HepG2 (cell line): ENCODE results near the gene INO80B. TPM values are rescaled to one million over a fixed set of nuclear protein-coding genes. Genes with fewer than 3 reads are reported as not detected.

Experiments used
- ATAC-seq: fragments of 200-7000 bp; cut with Tn5 transposase; 3 replicates; pipeline ENCODE4 v1.9.1; 2020; ENCODE audit warnings: mild to moderate bottlenecking, moderate library complexity
- BruUV-seq: library from RNA; stranded (reverse); fragments of 400-500 nt; replicated peaks from 2 replicates; lab custom pipeline; 2021; lab: Mats Ljungman, UMichigan
- CTCF ChIA-PET: fragments of 300-600 bp; formaldehyde crosslinking; extraction: SDS; loops from one replicate; lab custom pipeline; 2021; ENCODE audit warnings: low total read pairs, inconsistent platforms, low intra/inter-chr PET ratio; lab: Yijun Ruan, JAX
- POLR2A ChIA-PET: fragments of 350-600 bp; sonication (Branson Sonifier 250); formaldehyde crosslinking; loops from one replicate; lab custom pipeline; 2020; ENCODE audit warnings: antibody characterized with exemption, inconsistent platforms; lab: Yijun Ruan, JAX
- DNase-seq: peaks from one replicate; pipeline ENCODE4 v3.0.0-alpha.2; 2015; ENCODE audit warnings: low spot score
- FAIRE-seq: peaks from 3 replicates; lab custom pipeline; 2011; peaks lifted over from hg19 to GRCh38; lab: Jason Lieb, UNC
- H2AFZ ChIP-seq: one replicate; pipeline ENCODE4 v1.6.1; 2011; ENCODE audit warnings: low read length, inconsistent platforms
- H3K27ac ChIP-seq: fragments of 300-600 bp; 3 replicates; pipeline ENCODE4 v1.8.0; 2011; ENCODE audit warnings: mixed run types, mild to moderate bottlenecking, mixed read lengths, low read length, inconsistent platforms; ENCODE audit not compliant: insufficient read depth; ENCODE audit errors: extremely low read length
- H3K27me3 ChIP-seq, 2 experiments: fragments of 200-600 bp in 1 of 2; 2 replicates in 1 of 2; 3 replicates in 1 of 2; pipeline versions ENCODE4 v1.6.0 to v1.8.0; 2011; ENCODE audit warnings: low read length in 2 of 2, mild to moderate bottlenecking in 2 of 2, moderate library complexity in 2 of 2, inconsistent platforms in 1 of 2; ENCODE audit not compliant: insufficient read depth in 2 of 2, control insufficient read depth in 1 of 2
- H3K36me3 ChIP-seq, 2 experiments: fragments of 200-600 bp in 1 of 2; replicated peaks in 1 of 2; 2 replicates in 1 of 2; 3 replicates in 1 of 2; pipeline versions ENCODE4 v1.5.1 to v1.8.0; 2011; ENCODE audit warnings: low read length in 2 of 2, inconsistent platforms in 1 of 2; ENCODE audit not compliant: insufficient read depth in 2 of 2, control insufficient read depth in 1 of 2
- H3K4me1 ChIP-seq: 2 replicates; pipeline ENCODE4 v1.5.1; 2012; ENCODE audit warnings: low read length, inconsistent platforms; ENCODE audit not compliant: insufficient read depth
- H3K4me2 ChIP-seq: 2 replicates; pipeline ENCODE4 v1.6.0; 2011; ENCODE audit warnings: low read depth, low read length, inconsistent platforms
- H3K4me3 ChIP-seq, 3 experiments: fragments of 200-600 bp in 1 of 3; sonication (generic), shearing (Covaris generic) in 1 of 3; replicated peaks in 1 of 3; 2 replicates each; pipeline ENCODE4 v1.5.1; 2011 to 2016; ENCODE audit warnings: low read length in 3 of 3, inconsistent platforms in 2 of 3, low read depth in 2 of 3, mild to moderate bottlenecking in 2 of 3, control low read depth in 1 of 3, mixed read lengths in 1 of 3; ENCODE audit not compliant: insufficient read depth in 1 of 3
- H3K79me2 ChIP-seq: one replicate; pipeline ENCODE4 v1.6.1; 2011; ENCODE audit warnings: low read length, inconsistent platforms; ENCODE audit not compliant: insufficient read depth
- H3K9ac ChIP-seq: 2 replicates; pipeline ENCODE4 v1.6.0; 2011; ENCODE audit warnings: mild to moderate bottlenecking, low read depth, low read length, inconsistent platforms; ENCODE audit not compliant: insufficient read depth
- H3K9me3 ChIP-seq: 2 replicates; pipeline ENCODE4 v1.5.1; 2012; ENCODE audit warnings: mild to moderate bottlenecking, low read length
- H4K20me1 ChIP-seq: 2 replicates; pipeline ENCODE4 v1.6.0; 2011; ENCODE audit warnings: inconsistent platforms, mild to moderate bottlenecking, low read length, moderate library complexity; ENCODE audit not compliant: insufficient read depth
- AGO2 ChIP-seq: fragments of 200-400 bp; formaldehyde crosslinking; optimal IDR thresholded peaks from 2 replicates; pipeline ENCODE3; 2017; ENCODE audit warnings: mild to moderate bottlenecking, low read depth, low read length, moderate library complexity
- ARHGAP35 ChIP-seq: sonication (generic); formaldehyde crosslinking; IDR thresholded peaks from 2 replicates; pipeline ENCODE4 v1.9.0; 2022; ENCODE audit warnings: mild to moderate bottlenecking, inconsistent platforms, moderate library complexity, missing genetic modification reagents, borderline replicate concordance
- MEIS2 ChIP-seq: sonication (generic); formaldehyde crosslinking; IDR thresholded peaks from 2 replicates; pipeline ENCODE4 v1.9.0; 2021; ENCODE audit warnings: mild to moderate bottlenecking, missing genetic modification reagents
- NFYB ChIP-seq: sonication (generic); formaldehyde crosslinking; IDR thresholded peaks from 2 replicates; pipeline ENCODE4 v1.4.0; 2020; ENCODE audit warnings: missing genetic modification reagents
- PITX1 ChIP-seq: sonication (generic); formaldehyde crosslinking; IDR thresholded peaks from 2 replicates; pipeline ENCODE4 v1.5.1; 2020; ENCODE audit warnings: mild to moderate bottlenecking, missing genetic modification reagents
- SMAD1 ChIP-seq: sonication (generic); formaldehyde crosslinking; IDR thresholded peaks from 2 replicates; pipeline ENCODE4 v1.4.0; 2020; ENCODE audit warnings: missing genetic modification reagents, low read depth, mild to moderate bottlenecking, borderline replicate concordance
- ZNF747 ChIP-seq: sonication (generic); formaldehyde crosslinking; IDR thresholded peaks from 2 replicates; pipeline ENCODE4 v1.8.1; 2023; ENCODE audit warnings: missing genetic modification reagents, mild to moderate bottlenecking, borderline replicate concordance
- WGBS: methylation state at CpG from one replicate; pipeline ENCODE4 v1.1.6; 2017; ENCODE audit warnings: low lambda C conversion rate; 5-methylcytosine and 5-hydroxymethylcytosine counted together
- in situ Hi-C: cut with HindIII; loops from 2 replicates; pipeline ENCODE4 v1.10.0; 2017; ENCODE audit warnings: low pct_unique_long_range_greater_than_20kb; ENCODE audit not compliant: extremely low pct_ligation_motif_present
- intact Hi-C: fragments of 100-400 bp; cut with micrococcal nuclease; formaldehyde crosslinking; loops from one replicate; pipeline ENCODE4 v1.10.0; 2022; ENCODE audit not compliant: unreplicated experiment
- polyA plus RNA-seq, 8 experiments: library from polyadenylated mRNA; depleted of rRNA in 3 of 8; stranded (reverse) in 7 of 8; unstranded in 1 of 8; fragments of >200 nt; fragmentation: Illumina TruSeq in 4 of 8; extraction: Trizol in 4 of 8; gene quantifications; 2 replicates each; pipeline versions ENCODE4 v1.2.1 to v1.2.3, GENCODE V29; 2011 to 2016; ENCODE audit warnings: low read depth in 4 of 8, missing spikeins in 1 of 8, mixed read lengths in 1 of 8; ENCODE audit not compliant: insufficient read depth in 1 of 8
- total RNA-seq, 5 experiments: library from RNA; depleted of rRNA; stranded (reverse); fragments of >200 nt; fragmentation: Illumina TruSeq; extraction: Trizol; gene quantifications; 2 replicates each; pipeline ENCODE4 v1.2.3, GENCODE V29; 2016; ENCODE audit warnings: low read depth in 1 of 5
- TF ChIP-seq, protein P1 (sequence below): fragments of 450-650 bp; IDR thresholded peaks from 2 replicates; pipeline ENCODE4 v1.6.1; 2016

Gene INO80B
- total and polyA plus RNA-seq, 2 of the 13 experiments (the other 11 are each of a cell fraction or from before 2014, with no cell fraction given): 6.2 to 14.5 TPM

DNA sequence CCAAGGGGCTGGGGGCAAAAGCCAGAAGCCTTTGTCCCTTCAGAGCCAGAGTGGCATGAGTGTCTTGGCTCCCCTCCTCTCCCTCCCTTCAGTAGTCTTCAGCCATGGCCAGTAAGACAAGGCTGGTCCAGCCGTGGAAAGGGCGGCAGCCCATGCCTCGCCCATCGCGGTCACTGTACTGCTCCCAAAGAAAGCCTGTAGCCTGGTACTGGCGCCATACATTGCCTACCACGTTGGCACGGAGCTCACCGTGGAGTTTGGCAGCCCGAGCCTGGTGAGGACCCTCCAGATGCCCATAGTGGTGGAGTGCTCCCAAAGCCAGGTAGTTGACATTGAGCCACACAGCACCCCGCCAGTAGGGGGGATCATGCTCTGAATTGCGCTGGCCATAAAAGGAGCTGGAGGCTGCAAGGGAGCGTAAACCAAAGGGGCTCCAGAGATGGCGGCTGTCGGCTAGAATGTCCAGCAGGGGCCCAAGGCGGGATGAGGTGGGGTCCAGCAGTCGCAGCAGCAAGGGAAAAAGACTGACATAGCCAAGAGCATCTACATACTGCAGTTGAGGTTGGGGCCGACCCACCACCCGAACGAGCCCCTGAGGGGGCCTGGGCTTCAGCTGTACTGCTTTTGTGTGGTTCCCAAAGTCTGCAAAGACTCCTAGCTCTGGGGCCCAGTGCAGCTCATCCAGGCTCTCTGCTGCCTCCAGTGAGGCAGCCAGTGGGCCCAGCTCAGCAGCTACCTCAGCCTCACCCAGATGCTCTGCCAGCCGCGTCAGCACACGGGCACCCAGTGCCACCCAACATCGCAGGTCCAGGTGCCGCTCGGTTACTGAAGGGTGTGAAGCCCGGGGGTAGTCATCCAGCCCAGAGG lies 6.5 kb downstream of the INO80B start (continued):
- TF ChIP-seq, protein P1, sequence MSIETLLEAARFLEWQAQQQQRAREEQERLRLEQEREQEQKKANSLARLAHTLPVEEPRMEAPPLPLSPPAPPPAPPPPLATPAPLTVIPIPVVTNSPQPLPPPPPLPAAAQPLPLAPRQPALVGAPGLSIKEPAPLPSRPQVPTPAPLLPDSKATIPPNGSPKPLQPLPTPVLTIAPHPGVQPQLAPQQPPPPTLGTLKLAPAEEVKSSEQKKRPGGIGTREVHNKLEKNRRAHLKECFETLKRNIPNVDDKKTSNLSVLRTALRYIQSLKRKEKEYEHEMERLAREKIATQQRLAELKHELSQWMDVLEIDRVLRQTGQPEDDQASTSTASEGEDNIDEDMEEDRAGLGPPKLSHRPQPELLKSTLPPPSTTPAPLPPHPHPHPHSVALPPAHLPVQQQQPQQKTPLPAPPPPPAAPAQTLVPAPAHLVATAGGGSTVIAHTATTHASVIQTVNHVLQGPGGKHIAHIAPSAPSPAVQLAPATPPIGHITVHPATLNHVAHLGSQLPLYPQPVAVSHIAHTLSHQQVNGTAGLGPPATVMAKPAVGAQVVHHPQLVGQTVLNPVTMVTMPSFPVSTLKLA: no peak

GRCh38 chr2:74462054-74462785 lies 7.3 kb downstream of the INO80B start:
- 97% methylated on average over 19 of the region's 20 CpGs for WGBS
- POLR2A ChIA-PET: interaction anchor here (0.7 to 12.4 kb wide), 11 partner anchors 9 to 68 kb away, joined by 3 to 342 read pairs (median 6); partner anchors contain the start of genes AUP1, CCDC142, HTRA2 and MRPL53

More at GRCh38 chr2:74462054-74462785, 7.3 kb downstream of the INO80B start:
- FAIRE-seq (no peak), ATAC-seq (no peak)
- Histone ChIP-seq H3K9ac (no peak overlapping the region), H3K36me3 (peaks cover 1 to 24% of the 10 kb centered on the region in 2 experiments), H3K4me2 (no peak overlapping the region), H3K4me3 (no peak overlapping the region), H3K9me3 (no peaks in the 10 kb centered on the region), H3K27ac (peak overlapping the region; percentile 1), H3K4me1 (peaks cover 34% of the 10 kb centered on the region)
- CTCF ChIA-PET: interaction anchor here (1.4 kb wide), 1 partner anchor 70 kb away, joined by 5 read pairs; no protein-coding TSS in a partner anchor
- TF ChIP-seq MEIS2: no peak
- no peak for TF ChIP-seq PITX1
- TF ChIP-seq ARHGAP35: no peak
- no peak for TF ChIP-seq SMAD1 (CRISPR knock-in tag)
- TF ChIP-seq AGO2: peak; percentile 62
- TF ChIP-seq ZNF747 (CRISPR knock-in tag): 0 out of 2 replicates have a peak, but pooled peaks have one; percentile 60
- TF ChIP-seq NFYB (CRISPR knock-in tag): no peak
- TF ChIP-seq, all 625 proteins: peak for 2
- Histone ChIP-seq H3K79me2 (peaks cover 36% of the 10 kb centered on the region), H4K20me1 (peaks cover 4% of the 10 kb centered on the region; the same call in 1 of the 2 replicates), H2AFZ (no peak overlapping the region), H3K27me3 (no peaks in the 10 kb centered on the region; a peak in 1 of 5 replicates)
- intact Hi-C loops (no loop called here), in situ Hi-C loops (no loop called here)
- DNase-seq: no peak
- BruUV-seq: no TSS peak
